ENCODE results near the gene HAVCR2.

GRCh38 chr5:157150995-157151394 lies 42.2 kb upstream of the HAVCR2 start:
- TF ChIP-seq CTCF (IDR thresholded peaks at IDR 0.05; ENCODE audit: low read depth, low read length, poor library complexity, severe bottlenecking) (no peak), EZH2phosphoT487 (IDR thresholded peaks at IDR 0.05; ENCODE audit: borderline replicate concordance, low read length) (no peak)

Measured in DOHH2 (cell line).